GM19023 (cell line): ENCODE data around the gene CT45A5.
"Not testable (repeated sequence)": the region's sequence is repeated elsewhere in the genome, so short reads cannot be mapped to it uniquely, and the experiment has no call there.

Source experiments
- ATAC-seq: cut with Tn5 transposase; IDR thresholded peaks from one replicate; pipeline ENCODE4 v1.9.1; 2021; ENCODE audit warnings: mild to moderate bottlenecking, moderate library complexity; ENCODE audit not compliant: unreplicated experiment

The CT45A5 gene

GRCh38 chrX:135785403-135785802 lies at the start of gene CT45A5:
Gene CT45A5 (minus strand): TSS chrX:135785503. CDS start chrX:135781729, 3,774 bp downstream.
- ATAC-seq = not testable (repeated sequence)

- ATAC-seq = not testable (repeated sequence)
These were observed 34.6 kb upstream of the CT45A5 start, which contains the start of gene CT45A2 for GRCh38 chrX:135819912-135820311. Gene CT45A2 (minus strand): TSS chrX:135820012. CDS start chrX:135816265, 3,747 bp downstream.

GRCh38 chrX:135802687-135803086 lies 17.4 kb upstream of the CT45A5 start, which contains the start of gene CT45A6:
Gene CT45A6 (minus strand): TSS chrX:135802787. CDS start chrX:135798993, 3,794 bp downstream.
- ATAC-seq = not testable (repeated sequence)

GRCh38 chrX:135768091-135768490 lies 17.2 kb downstream of the CT45A5 start, which contains the start of gene CT45A3:
Gene CT45A3 (minus strand): TSS chrX:135768191. CDS start chrX:135764444, 3,747 bp downstream.
- not testable (repeated sequence) for ATAC-seq

DNA sequence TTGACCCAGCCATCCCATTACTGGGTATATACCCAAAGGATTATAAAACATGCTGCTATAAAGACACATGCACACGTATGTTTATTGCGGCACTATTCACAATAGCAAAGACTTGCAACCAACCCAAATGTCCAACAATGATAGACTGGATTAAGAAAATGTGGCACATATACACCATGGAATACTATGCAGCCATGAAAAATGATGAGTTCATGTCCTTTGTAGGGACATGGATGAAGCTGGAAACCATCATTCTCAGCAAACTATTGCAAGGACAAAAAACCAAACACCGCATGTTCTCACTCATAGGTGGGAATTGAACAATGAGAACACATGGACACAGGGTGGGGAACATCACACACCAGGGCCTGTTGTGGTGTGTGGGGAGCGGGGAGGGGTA lies 40.6 kb downstream of the CT45A5 start:
- not testable (repeated sequence) for ATAC-seq

DNA sequence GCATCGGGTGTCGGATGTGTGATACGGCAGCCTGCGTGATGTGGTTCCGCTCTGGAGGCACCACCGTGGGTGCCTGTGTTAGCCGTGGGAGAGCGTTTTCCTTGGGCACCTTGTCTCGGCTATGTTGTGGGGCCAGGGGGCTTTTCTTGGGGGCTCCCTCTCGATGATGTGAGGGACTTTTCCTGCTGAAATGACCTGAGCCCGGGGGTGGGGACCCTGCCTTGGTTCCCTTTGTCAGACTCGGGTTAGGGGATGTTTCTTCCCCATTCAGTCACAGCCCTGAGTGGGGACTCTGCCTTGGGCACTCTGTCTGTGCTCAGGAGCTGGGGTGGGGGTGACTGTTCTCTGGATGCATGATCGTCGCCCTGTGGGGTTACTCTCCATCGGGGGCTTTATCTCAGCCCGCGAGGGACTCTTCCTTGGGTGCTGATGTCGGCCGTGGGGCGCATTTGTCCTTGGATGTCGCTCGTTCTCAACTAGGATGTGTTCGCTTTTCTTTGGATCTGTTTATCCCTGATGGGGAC lies 44.0 kb downstream of the CT45A5 start:
- ATAC-seq = no peak

- ATAC-seq = no peak
These were observed 44.6 kb downstream of the CT45A5 start for GRCh38 chrX:135740681-135741149.

DNA sequence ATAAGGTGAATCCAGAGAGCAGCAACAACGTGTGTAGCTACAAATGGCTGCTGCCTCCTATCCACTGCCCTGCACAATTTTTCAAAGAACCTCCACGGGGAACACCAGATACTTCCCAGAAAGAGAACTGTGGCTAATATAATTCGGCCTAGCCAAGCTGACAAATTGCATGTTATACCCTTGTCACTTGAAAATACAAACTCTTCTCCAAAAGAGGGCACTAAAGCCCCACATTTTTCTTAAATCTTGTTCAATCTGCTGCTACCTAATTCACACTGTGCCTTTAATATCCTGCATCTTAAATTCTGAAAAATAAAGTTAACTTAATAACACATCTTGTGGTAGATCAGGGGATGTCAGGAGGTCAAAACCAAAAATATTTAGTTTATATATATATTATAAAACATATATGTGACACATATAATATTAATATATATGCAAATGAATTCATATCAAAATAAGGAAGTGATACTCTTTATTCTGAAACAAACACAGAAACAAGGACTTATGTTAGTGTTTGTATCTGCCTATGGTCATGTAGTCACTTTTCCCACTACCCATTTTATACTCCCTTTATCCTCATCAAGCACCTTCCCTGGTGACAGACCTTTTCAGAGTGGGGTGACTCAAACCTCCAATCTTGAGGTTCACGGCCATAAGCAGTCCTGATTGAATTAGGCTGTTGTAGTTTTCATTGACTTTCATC lies 47.8 kb downstream of the CT45A5 start:
- no peak for ATAC-seq

DNA sequence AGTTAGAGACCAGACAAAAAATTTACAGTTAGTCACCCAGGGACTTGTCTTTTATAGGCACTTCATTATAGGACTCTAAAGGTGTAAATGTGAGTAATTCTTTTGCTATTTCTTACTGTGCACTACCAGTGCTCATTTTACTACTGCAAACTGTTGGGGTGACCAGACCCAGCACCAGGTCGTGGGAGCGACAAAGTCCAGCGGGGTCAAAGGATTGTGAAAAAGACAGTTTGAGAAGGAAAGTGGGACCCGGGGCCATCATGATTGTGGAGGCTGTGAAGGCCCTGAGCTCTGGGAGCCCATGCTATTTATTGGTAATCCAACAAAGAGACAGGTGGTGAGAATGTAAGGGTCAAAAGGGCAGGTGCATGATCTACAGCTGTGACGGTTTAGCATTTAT lies 50.6 kb downstream of the CT45A5 start:
- ATAC-seq = not testable (repeated sequence)
